H1 (cell line): ENCODE measurements around the gene SYK. TPM values are rescaled to one million over a fixed set of nuclear protein-coding genes. Genes with fewer than 3 reads are reported as not detected.

Experiments
- CTCF ChIA-PET: fragments of 300-600 bp; sonication (Branson Sonifier 250); formaldehyde crosslinking; loops from one replicate; lab custom pipeline; 2021; ENCODE audit not compliant: partially characterized antibody; lab: Charles Lee
- POLR2A ChIA-PET: fragments of 300-600 bp; sonication (Branson Sonifier 250); formaldehyde crosslinking; loops from one replicate; lab custom pipeline; 2021; ENCODE audit warnings: inconsistent platforms; ENCODE audit not compliant: partially characterized antibody; lab: Charles Lee
- DNase-seq, 2 experiments: peaks; one replicate each; pipeline versions ENCODE4 v3.0.0 to v3.0.0-alpha.2; 2010 to 2022; ENCODE audit warnings: low spot score in 2 of 2, low read depth in 1 of 2, mixed read lengths in 1 of 2
- FAIRE-seq: peaks from 2 replicates; lab custom pipeline; 2011; peaks lifted over from hg19 to GRCh38; lab: Jason Lieb, UNC
- H2AFZ ChIP-seq: 2 replicates; pipeline ENCODE4 v1.8.1; 2012; ENCODE audit warnings: low read length, inconsistent platforms
- H2AK5ac ChIP-seq: 2 replicates; pipeline ENCODE4 v1.6.1; 2013; ENCODE audit warnings: low read depth, low read length
- H2BK120ac ChIP-seq: replicated peaks from 2 replicates; pipeline ENCODE3; 2013; ENCODE audit warnings: low read depth, low read length, inconsistent platforms
- H2BK12ac ChIP-seq: 2 replicates; pipeline ENCODE4 v1.6.1; 2013; ENCODE audit warnings: low read depth, low read length
- H2BK15ac ChIP-seq: 2 replicates; pipeline ENCODE4 v1.6.1; 2013; ENCODE audit warnings: low read length
- H2BK20ac ChIP-seq: 2 replicates; pipeline ENCODE4 v1.6.1; 2013; ENCODE audit warnings: low read length
- H2BK5ac ChIP-seq: 2 replicates; pipeline ENCODE4 v1.6.1; 2013; ENCODE audit warnings: low read depth, low read length
- H3K14ac ChIP-seq: 2 replicates; pipeline ENCODE4 v1.6.1; 2013; ENCODE audit warnings: inconsistent platforms; ENCODE audit not compliant: insufficient read length
- H3K18ac ChIP-seq: 2 replicates; pipeline ENCODE4 v1.6.1; 2013; ENCODE audit warnings: low read length; ENCODE audit errors: extremely low read depth
- H3K23ac ChIP-seq: 2 replicates; pipeline ENCODE4 v1.6.1; 2013; ENCODE audit warnings: inconsistent platforms; ENCODE audit not compliant: insufficient read length
- H3K23me2 ChIP-seq: 2 replicates; pipeline ENCODE4 v1.6.1; 2013; ENCODE audit warnings: low read depth, low read length
- H3K27ac ChIP-seq: 2 replicates; pipeline ENCODE4 v1.6.1; 2011; ENCODE audit warnings: low read depth, low read length, inconsistent platforms
- H3K27me3 ChIP-seq, 4 experiments: replicated peaks in 1 of 4; 1 replicate in 1 of 4; 2 replicates in 3 of 4; pipeline versions ENCODE4 v1.6.1 to v1.8.1; 2011 to 2013; ENCODE audit warnings: low read length in 3 of 4, mild to moderate bottlenecking in 3 of 4, inconsistent platforms in 2 of 4, mixed read lengths in 2 of 4, moderate library complexity in 1 of 4; ENCODE audit not compliant: control insufficient read depth in 3 of 4, insufficient read depth in 3 of 4; ENCODE audit errors: extremely low read depth in 1 of 4
- H3K36me3 ChIP-seq, 4 experiments: 2 replicates each; pipeline versions ENCODE4 v1.6.1 to v1.8.1; 2011 to 2013; ENCODE audit warnings: mild to moderate bottlenecking in 4 of 4, low read length in 3 of 4, moderate library complexity in 2 of 4, control low read depth in 1 of 4, inconsistent platforms in 1 of 4; ENCODE audit not compliant: insufficient read depth in 4 of 4, control insufficient read depth in 2 of 4
- H3K4ac ChIP-seq: replicated peaks from 2 replicates; pipeline ENCODE3; 2013; ENCODE audit warnings: low read length, low read depth, mixed read lengths, inconsistent platforms; ENCODE audit not compliant: insufficient read length
- H3K4me1 ChIP-seq, 4 experiments: replicated peaks in 1 of 4; 1 replicate in 1 of 4; 2 replicates in 3 of 4; pipeline versions ENCODE4 v1.6.1 to v1.8.1; 2011 to 2013; ENCODE audit warnings: low read length in 3 of 4, inconsistent platforms in 2 of 4, mixed read lengths in 1 of 4; ENCODE audit not compliant: insufficient read depth in 4 of 4, control insufficient read depth in 3 of 4
- H3K4me2 ChIP-seq, 2 experiments: 2 replicates each; pipeline versions ENCODE4 v1.6.1 to v1.8.1; 2011 to 2013; ENCODE audit warnings: low read depth in 2 of 2, low read length in 2 of 2, control low read depth in 1 of 2, inconsistent platforms in 1 of 2, mild to moderate bottlenecking in 1 of 2; ENCODE audit not compliant: insufficient read depth in 1 of 2
- H3K4me3 ChIP-seq, 4 experiments: fragments of 200-600, 300-600 bp in 1 of 4; sonication (generic), shearing (Covaris generic), sonication (Bioruptor Twin) in 1 of 4; 2 replicates each; pipeline versions ENCODE4 v1.5.1 to v1.8.1; 2011 to 2016; ENCODE audit warnings: low read length in 4 of 4, low read depth in 3 of 4, control low read depth in 2 of 4, inconsistent platforms in 2 of 4, mild to moderate bottlenecking in 2 of 4, mixed read lengths in 1 of 4, moderate library complexity in 1 of 4; ENCODE audit not compliant: insufficient read depth in 2 of 4; ENCODE audit errors: extremely low read depth in 1 of 4
- H3K56ac ChIP-seq: replicated peaks from 2 replicates; pipeline ENCODE3; 2013; ENCODE audit warnings: low read depth, mild to moderate bottlenecking, mixed read lengths, low read length, inconsistent platforms; ENCODE audit not compliant: insufficient read length
- H3K79me1 ChIP-seq: 2 replicates; pipeline ENCODE4 v1.6.1; 2013; ENCODE audit warnings: low read depth, low read length, control low read depth
- H3K79me2 ChIP-seq, 2 experiments: 2 replicates each; pipeline versions ENCODE4 v1.6.1 to v1.8.1; 2012 to 2013; ENCODE audit warnings: low read length in 2 of 2, mild to moderate bottlenecking in 2 of 2, inconsistent platforms in 1 of 2; ENCODE audit not compliant: insufficient read depth in 2 of 2, control insufficient read depth in 1 of 2
- H3K9ac ChIP-seq, 4 experiments: replicated peaks in 1 of 4; 1 replicate in 1 of 4; 2 replicates in 3 of 4; pipeline versions ENCODE4 v1.6.1 to v1.8.1; 2011 to 2013; ENCODE audit warnings: low read depth in 3 of 4, low read length in 3 of 4, control low read depth in 2 of 4, mild to moderate bottlenecking in 2 of 4, moderate library complexity in 2 of 4, inconsistent platforms in 1 of 4; ENCODE audit errors: extremely low read depth in 1 of 4
- H3K9me3 ChIP-seq, 2 experiments: 2 replicates each; pipeline versions ENCODE4 v1.6.1 to v1.8.1; 2012 to 2013; ENCODE audit warnings: mild to moderate bottlenecking in 2 of 2, moderate library complexity in 2 of 2, control low read depth in 1 of 2, inconsistent platforms in 1 of 2, low read depth in 1 of 2, low read length in 1 of 2, mixed read lengths in 1 of 2; ENCODE audit not compliant: insufficient read depth in 2 of 2
- H4K20me1 ChIP-seq, 2 experiments: replicated peaks in 1 of 2; 2 replicates each; pipeline versions ENCODE3 to v1.8.1; 2011 to 2013; ENCODE audit warnings: inconsistent platforms in 2 of 2, low read length in 2 of 2, mild to moderate bottlenecking in 1 of 2; ENCODE audit not compliant: insufficient read depth in 2 of 2, control insufficient read depth in 1 of 2
- H4K5ac ChIP-seq: 2 replicates; pipeline ENCODE4 v1.6.1; 2013; ENCODE audit warnings: low read length, low read depth, mixed read lengths, inconsistent platforms; ENCODE audit not compliant: insufficient read length
- H4K8ac ChIP-seq: 2 replicates; pipeline ENCODE4 v1.8.0; 2013; ENCODE audit warnings: mild to moderate bottlenecking, moderate library complexity, low read length, inconsistent platforms; ENCODE audit not compliant: insufficient read depth; ENCODE audit errors: extremely low read depth
- H4K91ac ChIP-seq: replicated peaks from 2 replicates; pipeline ENCODE3; 2013; ENCODE audit warnings: low read length, mixed read lengths, inconsistent platforms; ENCODE audit not compliant: insufficient read length
- BACH1 ChIP-seq: IDR thresholded peaks from 2 replicates; pipeline ENCODE4 v1.6.1; 2012; ENCODE audit warnings: low read length, improper control_type of control experiment
- BCL11A ChIP-seq, 2 experiments: IDR thresholded peaks; one replicate each; pipeline ENCODE4 v1.6.1; 2011; ENCODE audit warnings: low read depth in 2 of 2, low read length in 2 of 2, mild to moderate bottlenecking in 2 of 2
- CBX8 ChIP-seq: fragments of 300-800, 300-1000 bp; sonication (generic); IDR thresholded peaks from 2 replicates; pipeline ENCODE4 v1.7.1; 2016; ENCODE audit warnings: low read depth, low read length, borderline replicate concordance
- CHD1 ChIP-seq: IDR thresholded peaks from 2 replicates; pipeline ENCODE4 v1.6.1; 2012; ENCODE audit warnings: low read depth, low read length, improper control_type of control experiment
- CTBP2 ChIP-seq: IDR thresholded peaks from 2 replicates; pipeline ENCODE4 v1.7.0; 2011; ENCODE audit warnings: borderline replicate concordance, mild to moderate bottlenecking, moderate library complexity, mixed read lengths, low read length; ENCODE audit not compliant: insufficient read depth, insufficient read length
- FOSL1 ChIP-seq: IDR thresholded peaks from 2 replicates; pipeline ENCODE4 v1.6.1; 2011; ENCODE audit warnings: mild to moderate bottlenecking, low read depth, low read length, moderate library complexity; ENCODE audit not compliant: insufficient read depth
- GABPA ChIP-seq: IDR thresholded peaks from 2 replicates; pipeline ENCODE4 v1.6.1; 2011; ENCODE audit warnings: mild to moderate bottlenecking, low read length, moderate library complexity, borderline replicate concordance; ENCODE audit not compliant: insufficient read depth
- KDM1A ChIP-seq: fragments of 200-600, 300-600 bp; sonication (generic); IDR thresholded peaks from 2 replicates; pipeline ENCODE4 v1.7.1; 2016; ENCODE audit warnings: mild to moderate bottlenecking, low read length, borderline replicate concordance
- PHF8 ChIP-seq: fragments of 200-600 bp; sonication (generic); conservative IDR thresholded peaks from 2 replicates; pipeline ENCODE4 v1.7.1; 2012; ENCODE audit warnings: low read depth, mild to moderate bottlenecking, inconsistent platforms, low read length, moderate library complexity
- POU5F1 ChIP-seq: IDR thresholded peaks from 2 replicates; pipeline ENCODE4 v1.6.1; 2011; ENCODE audit warnings: low read depth, mild to moderate bottlenecking, low read length, moderate library complexity
- SIN3A ChIP-seq, 2 experiments: IDR thresholded peaks in 1 of 2; conservative IDR thresholded peaks in 1 of 2; 2 replicates each; pipeline ENCODE4 v1.6.1; 2011 to 2012; ENCODE audit warnings: low read length in 2 of 2, improper control_type of control experiment in 1 of 2, low read depth in 1 of 2, mild to moderate bottlenecking in 1 of 2
- TAF7 ChIP-seq: optimal IDR thresholded peaks from 2 replicates; pipeline ENCODE3; 2011; ENCODE audit warnings: low read depth, mild to moderate bottlenecking, inconsistent platforms, low read length, moderate library complexity, borderline replicate concordance
- TEAD4 ChIP-seq: IDR thresholded peaks from 2 replicates; pipeline ENCODE4 v1.6.1; 2012; ENCODE audit warnings: low read depth, low read length, inconsistent platforms, mixed read lengths
- WGBS, 2 experiments: shearing (Covaris generic) in 1 of 2; methylation state at CpG; one replicate each; pipeline versions ENCODE4 v1.1.6 to v1.1.7; 2013 to 2015; ENCODE audit warnings: low lambda C conversion rate in 2 of 2, mixed read lengths in 2 of 2, inconsistent platforms in 1 of 2, low coverage in 1 of 2, missing lambda C conversion rate in 1 of 2; ENCODE audit not compliant: insufficient replicate concordance in 2 of 2, insufficient coverage in 1 of 2, insufficient read length in 1 of 2; ENCODE audit errors: extremely low coverage in 1 of 2, missing lambda C conversion rate in 1 of 2; 5-methylcytosine and 5-hydroxymethylcytosine counted together
- polyA plus RNA-seq, 7 experiments: library from polyadenylated mRNA; depleted of rRNA in 3 of 7; stranded (reverse) in 5 of 7; unstranded in 2 of 7; fragments of >200 nt in 5 of 7; fragments of 200-250 nt in 2 of 7; gene quantifications; 1 replicate in 5 of 7; 2 replicates in 1 of 7; 4 replicates in 1 of 7; pipeline versions ENCODE4 v1.2.1 to v1.2.3, GENCODE V29; 2011 to 2013; ENCODE audit warnings: missing spikeins in 2 of 7, mixed read lengths in 2 of 7
- total RNA-seq: library from RNA; stranded (reverse); fragmentation: NEBNext Ultra II Directional; extraction: Animal tissue kit (Norgen Biotek cat#: 25700); gene quantifications from 2 replicates; pipeline ENCODE4 v1.2.1, GENCODE V29; 2021

Gene SYK
- total and polyA plus RNA-seq, 2 of the 8 experiments (the other 6 are each of a cell fraction or from before 2014, with no cell fraction given) = 1.5 to 4.4 TPM

DNA sequence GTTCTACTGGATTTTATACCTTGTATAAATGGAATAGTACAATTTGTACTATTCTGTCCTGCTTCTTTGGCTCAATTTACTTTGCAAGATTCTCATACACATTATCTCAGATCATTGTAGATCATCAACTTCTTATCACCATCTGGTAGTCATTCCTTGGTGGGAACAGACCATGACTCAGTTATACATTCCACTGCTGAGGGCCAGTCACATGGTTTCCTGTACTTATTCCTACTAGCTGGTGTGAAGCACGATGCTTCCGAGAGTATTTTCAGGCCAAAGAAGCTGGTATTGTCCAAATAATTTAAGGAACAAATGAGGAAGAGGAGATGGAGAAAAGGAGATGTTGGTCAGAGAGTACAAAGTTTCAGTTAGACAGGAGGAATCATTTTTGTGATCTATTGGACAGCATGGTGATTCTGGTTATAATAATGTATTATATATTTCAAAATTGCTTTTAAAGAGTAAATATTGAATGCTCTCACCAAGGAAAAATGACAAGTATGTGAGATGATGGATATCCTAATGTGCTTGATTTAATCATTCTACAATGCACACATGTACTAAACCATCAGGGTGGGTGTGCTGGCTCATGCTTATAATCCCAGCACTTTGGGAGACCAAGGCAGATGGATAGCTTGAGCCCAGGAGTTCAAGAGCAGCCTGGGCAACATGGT lies 124.1 kb downstream of the SYK start:
- no peaks in the 10 kb centered on the region for H3K79me2 ChIP-seq
- TF ChIP-seq FOSL1 (no peak), TAF7 (no peak), BCL11A (IDR thresholded peaks at IDR 0.05; ENCODE audit: low read depth in 2 of 2, low read length in 2 of 2) (no peak), SIN3A (conservative IDR thresholded peaks at IDR 0.05 in 1 of 2, IDR thresholded peaks at IDR 0.05 in 1 of 2; ENCODE audit: low read depth in 1 of 2, low read length in 2 of 2) (no peak), GABPA (no peak), KDM1A (no peak), CBX8 (no peak), TEAD4 (no peak), POU5F1 (no peak), CHD1 (no peak), PHF8 (no peak), CTBP2 (no peak), BACH1 (no peak)

More for the DNA sequence above, 124.1 kb downstream of the SYK start:
- ChIA-PET POLR2A (interaction anchor here (0.6 kb wide), 1 partner anchor 389 kb away, joined by 3 read pairs; no protein-coding TSS in a partner anchor), CTCF (no interaction called here)
- Histone ChIP-seq H3K27me3 (no peaks in the 10 kb centered on the region), H3K18ac (no peak overlapping the region), H3K36me3 (no peaks in the 10 kb centered on the region), H3K56ac (no peak overlapping the region), H2BK20ac (no peak overlapping the region), H3K9ac (no peak overlapping the region), H3K4me1 (no peaks in the 10 kb centered on the region), H3K4me3 (no peak overlapping the region), H2AFZ (no peak overlapping the region), H3K79me1 (no peaks in the 10 kb centered on the region), H2AK5ac (no peak overlapping the region), H4K20me1 (no peaks in the 10 kb centered on the region), H3K4me2 (no peak overlapping the region), H2BK120ac (no peak overlapping the region), H3K23ac (no peak overlapping the region), H3K27ac (no peak overlapping the region), H2BK12ac (no peak overlapping the region), H3K4ac (no peak overlapping the region), H3K9me3 (no peaks in the 10 kb centered on the region), H2BK15ac (no peak overlapping the region), H3K23me2 (no peaks in the 10 kb centered on the region), H4K91ac (no peak overlapping the region), H2BK5ac (no peak overlapping the region), H4K8ac (no peak overlapping the region), H4K5ac (no peak overlapping the region), H3K14ac (no peak overlapping the region)
- WGBS, 2 experiments = 89% methylated on average over 2 of the region's 2 CpGs; no CpG with 5 or more reads in 1 of the 2 experiments
- FAIRE-seq = no peak
- DNase-seq = no peak
